GM12892 (cell line): ENCODE results near the gene GSK3B.
A peak's percentile ranks its signal among the peaks of the same experiment; 100 is the strongest.

Source experiments
- DNase-seq: peaks from one replicate; pipeline ENCODE4 v3.0.0; 2011; ENCODE audit not compliant: insufficient read length
- FAIRE-seq: peaks from 2 replicates; lab custom pipeline; 2011; peaks lifted over from hg19 to GRCh38; lab: Jason Lieb, UNC
- POLR2A ChIP-seq: IDR thresholded peaks from 2 replicates; pipeline ENCODE4 v1.6.1; 2011; ENCODE audit warnings: low read depth, low read length, control low read depth
- POLR2AphosphoS5 ChIP-seq: IDR thresholded peaks from 2 replicates; pipeline ENCODE4 v1.6.1; 2011; ENCODE audit warnings: low read depth, low read length, control low read depth
- TAF1 ChIP-seq: IDR thresholded peaks from 2 replicates; pipeline ENCODE4 v1.6.1; 2011; ENCODE audit warnings: low read depth, mild to moderate bottlenecking, control low read depth, low read length, borderline replicate concordance

Gene GSK3B

GRCh38 chr3:120049881-120050539 is 44.2 kb downstream of the GSK3B start:
- no peak for FAIRE-seq
- DNase-seq, result no peak
- no peak for TF ChIP-seq POLR2AphosphoS5
- TF ChIP-seq TAF1, result no peak
- no peak for TF ChIP-seq POLR2A

- TF ChIP-seq TAF1 (no peak), POLR2A (no peak), POLR2AphosphoS5 (no peak)
- DNase-seq (no peak), FAIRE-seq (peak; percentile 5)
Measured at GRCh38 chr3:120049072-120049471, 45.2 kb downstream of the GSK3B start.

- DNase-seq (no peak), FAIRE-seq (no peak)
Measured at GRCh38 chr3:120048355-120049041, 45.7 kb downstream of the GSK3B start.

GRCh38 chr3:120047686-120048085 is 46.6 kb downstream of the GSK3B start:
- FAIRE-seq, result no peak
- no peak for DNase-seq
- TF ChIP-seq POLR2AphosphoS5 (no peak), POLR2A (no peak), TAF1 (no peak)

More at GRCh38 chr3:120048355-120049041, 45.7 kb downstream of the GSK3B start:
- TF ChIP-seq POLR2AphosphoS5 (no peak), TAF1 (no peak), POLR2A (no peak)

- TF ChIP-seq POLR2AphosphoS5, result no peak
- TF ChIP-seq POLR2A, result no peak
- no peak for TF ChIP-seq TAF1
- FAIRE-seq (no peak), DNase-seq (no peak)
Measured at GRCh38 chr3:120040813-120041377, 53.4 kb downstream of the GSK3B start.

GRCh38 chr3:120039642-120040610 is 54.3 kb downstream of the GSK3B start:
- TF ChIP-seq TAF1 (no peak), POLR2A (no peak), POLR2AphosphoS5 (no peak)
- DNase-seq, result no peak
- FAIRE-seq, result no peak

GRCh38 chr3:120033596-120033995 is 60.7 kb downstream of the GSK3B start:
- DNase-seq, result no peak
- peak; percentile 33 for FAIRE-seq
- no peak for TF ChIP-seq POLR2AphosphoS5
- TF ChIP-seq POLR2A, result no peak
- TF ChIP-seq TAF1, result no peak

- TF ChIP-seq TAF1, result no peak
- no peak for TF ChIP-seq POLR2AphosphoS5
- TF ChIP-seq POLR2A, result no peak
- FAIRE-seq (peak; percentile 85), DNase-seq (no peak)
Measured at GRCh38 chr3:120031561-120031960, 62.7 kb downstream of the GSK3B start.

GRCh38 chr3:120029749-120030148 is 64.5 kb downstream of the GSK3B start:
- FAIRE-seq (no peak), DNase-seq (no peak)
- no peak for TF ChIP-seq TAF1
- TF ChIP-seq POLR2AphosphoS5, result no peak
- no peak for TF ChIP-seq POLR2A

DNA sequence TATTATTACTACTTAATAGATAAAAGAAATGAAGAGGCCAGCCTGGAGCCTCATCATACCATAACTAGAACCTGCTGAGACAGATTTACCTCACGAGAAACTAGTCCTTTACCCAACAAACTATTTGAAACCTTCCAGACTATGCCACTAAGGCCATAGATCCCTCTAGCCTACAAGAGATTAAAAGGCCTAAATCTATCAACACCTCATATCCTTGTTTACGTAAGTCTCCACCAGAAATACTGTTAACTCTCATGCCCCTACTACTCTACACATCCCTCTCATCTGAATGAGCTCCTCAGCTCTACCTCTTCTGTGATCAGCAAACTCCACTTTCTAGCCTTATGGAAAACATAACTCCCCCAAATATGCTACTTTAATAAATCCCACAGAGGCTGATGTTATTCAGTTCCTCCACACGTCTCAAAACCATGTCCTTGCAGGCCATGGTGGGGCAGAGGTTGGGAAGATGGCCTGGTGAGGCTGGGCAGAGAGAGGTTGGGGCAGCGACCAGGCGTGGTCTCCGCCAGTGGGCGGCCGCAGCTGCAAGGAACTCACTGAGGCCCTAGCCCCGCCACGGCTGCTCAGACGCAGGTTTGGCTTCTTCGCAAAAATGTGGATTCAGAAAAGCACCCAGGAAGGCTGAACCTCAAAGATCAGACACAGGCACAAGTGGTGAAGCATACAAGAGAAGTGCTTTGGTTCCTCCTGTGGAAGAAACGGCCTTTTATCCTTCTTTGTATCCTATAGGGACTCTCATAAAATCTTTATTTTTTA is 65.8 kb downstream of the GSK3B start:
- DNase-seq, result no peak
- no peak for FAIRE-seq
- no peak for TF ChIP-seq POLR2AphosphoS5

- DNase-seq (no peak), FAIRE-seq (no peak)
- TF ChIP-seq POLR2A (no peak), TAF1 (no peak), POLR2AphosphoS5 (no peak)
Measured at GRCh38 chr3:120027226-120027625, 67.0 kb downstream of the GSK3B start.
